GM12878 (cell line): Measurements from ENCODE around the gene TKT. TPM values are rescaled to one million over a fixed set of nuclear protein-coding genes. Genes with fewer than 3 reads are reported as not detected.

Source experiments
- CBX3 ChIP-seq: fragments of 200-600 bp; sonication (generic); IDR thresholded peaks from 2 replicates; pipeline ENCODE4 v1.6.1; 2016; ENCODE audit warnings: low read depth, borderline replicate concordance
- CEBPB ChIP-seq, 2 experiments: fragments of 150-350 bp in 1 of 2; IDR thresholded peaks; 2 replicates each; pipeline ENCODE4 v1.6.1; 2012 to 2014; ENCODE audit warnings: low read depth in 2 of 2, low read length in 2 of 2, borderline replicate concordance in 1 of 2, inconsistent platforms in 1 of 2
- DPF2 ChIP-seq: fragments of 450-650 bp; IDR thresholded peaks from 2 replicates; pipeline ENCODE4 v1.6.1; 2017; ENCODE audit warnings: mild to moderate bottlenecking
- GABPA ChIP-seq: IDR thresholded peaks from 2 replicates; pipeline ENCODE4 v1.6.1; 2014; ENCODE audit warnings: antibody characterized with exemption, low read depth, mild to moderate bottlenecking, inconsistent platforms
- PML ChIP-seq: IDR thresholded peaks from 2 replicates; pipeline ENCODE4 v1.6.1; 2012; ENCODE audit warnings: low read length, inconsistent platforms
- SKIL ChIP-seq: fragments of 450-650 bp; IDR thresholded peaks from 2 replicates; pipeline ENCODE4 v1.6.1; 2017; ENCODE audit warnings: mild to moderate bottlenecking, low read depth, inconsistent platforms; ENCODE audit not compliant: poor library complexity, severe bottlenecking
- SUZ12 ChIP-seq: fragments of 200-600 bp; sonication (generic); IDR thresholded peaks from one replicate; pipeline ENCODE4 v1.6.1; 2018; ENCODE audit warnings: antibody characterized with exemption, mild to moderate bottlenecking; ENCODE audit not compliant: unreplicated experiment
- ZNF592 ChIP-seq: fragments of 450-650 bp; IDR thresholded peaks from 2 replicates; pipeline ENCODE4 v1.6.1; 2017; ENCODE audit warnings: mild to moderate bottlenecking, moderate library complexity
- polyA plus RNA-seq, 11 experiments: library from polyadenylated mRNA; depleted of rRNA in 4 of 11; unstranded in 6 of 11; stranded (reverse) in 5 of 11; fragments of >200 nt; fragmentation: Nextera tagmentation in 4 of 11; fragmentation: Illumina TruSeq in 1 of 11; extraction: Ambion mirVana in 4 of 11; extraction: Trizol in 1 of 11; gene quantifications; 1 replicate in 1 of 11; 2 replicates in 10 of 11; pipeline versions ENCODE4 v1.2.1 to v1.2.3, GENCODE V29; 2011 to 2016; ENCODE audit warnings: inconsistent platforms in 2 of 11, missing spikeins in 2 of 11, low read depth in 1 of 11
- total RNA-seq, 4 experiments: library from RNA; depleted of rRNA in 3 of 4; stranded (reverse); fragments of >200 nt in 3 of 4; fragmentation: Illumina TruSeq in 1 of 4; extraction: Trizol in 1 of 4; gene quantifications; 2 replicates each; pipeline versions ENCODE4 v1.2.1 to v1.2.3, GENCODE V29; 2013 to 2021
- TF ChIP-seq, protein P1 (sequence below): IDR thresholded peaks from 2 replicates; pipeline ENCODE4 v1.6.1; 2011; ENCODE audit warnings: mild to moderate bottlenecking, low read depth, low read length, moderate library complexity; ENCODE audit not compliant: insufficient replicate concordance

TKT gene
- total and polyA plus RNA-seq, 10 of the 15 experiments (the other 5 are each of a cell fraction or from before 2014, with no cell fraction given) = 56.4 to 385 (median 143) TPM

DNA sequence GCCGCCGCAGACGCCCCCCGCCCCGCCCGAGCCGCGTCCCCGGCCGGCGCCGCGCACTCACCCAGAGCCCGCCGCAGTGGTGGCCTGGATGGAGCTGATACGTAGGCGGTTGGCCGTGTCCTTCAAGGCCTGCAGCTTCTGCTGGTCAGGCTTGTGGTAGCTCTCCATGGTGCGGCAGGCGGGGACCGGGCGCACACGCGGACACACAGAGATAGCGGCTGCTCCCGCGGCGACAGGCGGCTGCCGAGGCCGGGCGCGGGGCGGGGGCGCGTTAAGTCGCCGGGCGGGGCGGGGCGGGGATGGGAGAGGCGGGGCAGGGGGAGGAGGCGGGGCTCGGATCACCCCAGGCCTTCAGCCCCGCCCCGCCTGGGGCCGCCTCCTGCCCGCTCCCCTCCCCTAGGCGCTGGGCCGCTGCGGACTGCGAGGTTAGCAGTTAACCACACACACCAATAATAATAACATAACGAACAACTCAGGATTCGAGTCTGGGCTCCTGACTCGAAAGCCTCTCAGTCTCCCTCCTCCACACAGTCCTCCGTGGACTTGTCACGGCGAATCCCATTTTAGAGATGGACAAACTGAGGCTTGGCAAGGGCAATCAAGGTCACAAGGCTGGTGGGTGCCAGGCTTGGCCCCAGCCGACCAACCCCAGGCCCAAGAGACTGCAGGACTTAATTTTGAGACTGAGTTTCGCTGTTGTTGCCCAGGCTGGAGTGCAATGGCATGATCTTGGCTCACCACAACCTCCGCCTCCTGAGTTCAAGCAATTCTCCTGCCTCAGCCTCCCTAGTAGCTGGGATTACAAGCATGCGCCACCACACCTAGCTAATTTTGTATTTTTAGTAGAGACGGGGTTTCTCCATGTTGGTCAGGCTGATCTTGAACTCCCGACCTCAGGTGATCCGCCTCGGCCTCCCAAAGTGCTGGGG lies at the start of gene TKT (continued):
- TF ChIP-seq GABPA = no peak
- no peak for TF ChIP-seq SUZ12
- TF ChIP-seq PML = no peak
- TF ChIP-seq ZNF592 = no peak
- TF ChIP-seq CEBPB (IDR thresholded peaks at IDR 0.05; ENCODE audit: borderline replicate concordance in 1 of 2, low read depth in 2 of 2, low read length in 2 of 2) = no peak
- TF ChIP-seq SKIL = no peak
- TF ChIP-seq, protein P1, sequence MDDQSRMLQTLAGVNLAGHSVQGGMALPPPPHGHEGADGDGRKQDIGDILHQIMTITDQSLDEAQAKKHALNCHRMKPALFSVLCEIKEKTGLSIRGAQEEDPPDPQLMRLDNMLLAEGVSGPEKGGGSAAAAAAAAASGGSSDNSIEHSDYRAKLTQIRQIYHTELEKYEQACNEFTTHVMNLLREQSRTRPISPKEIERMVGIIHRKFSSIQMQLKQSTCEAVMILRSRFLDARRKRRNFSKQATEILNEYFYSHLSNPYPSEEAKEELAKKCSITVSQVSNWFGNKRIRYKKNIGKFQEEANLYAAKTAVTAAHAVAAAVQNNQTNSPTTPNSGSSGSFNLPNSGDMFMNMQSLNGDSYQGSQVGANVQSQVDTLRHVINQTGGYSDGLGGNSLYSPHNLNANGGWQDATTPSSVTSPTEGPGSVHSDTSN = no peak
- peak; percentile 42; the same call in 1 of the 2 replicates for TF ChIP-seq DPF2
- no peak for TF ChIP-seq CBX3
